ENCODE data around the gene CMIP.
"Not testable (repeated sequence)": the region's sequence is repeated elsewhere in the genome, so short reads cannot be mapped to it uniquely, and the experiment has no call there.

CMIP gene

DNA sequence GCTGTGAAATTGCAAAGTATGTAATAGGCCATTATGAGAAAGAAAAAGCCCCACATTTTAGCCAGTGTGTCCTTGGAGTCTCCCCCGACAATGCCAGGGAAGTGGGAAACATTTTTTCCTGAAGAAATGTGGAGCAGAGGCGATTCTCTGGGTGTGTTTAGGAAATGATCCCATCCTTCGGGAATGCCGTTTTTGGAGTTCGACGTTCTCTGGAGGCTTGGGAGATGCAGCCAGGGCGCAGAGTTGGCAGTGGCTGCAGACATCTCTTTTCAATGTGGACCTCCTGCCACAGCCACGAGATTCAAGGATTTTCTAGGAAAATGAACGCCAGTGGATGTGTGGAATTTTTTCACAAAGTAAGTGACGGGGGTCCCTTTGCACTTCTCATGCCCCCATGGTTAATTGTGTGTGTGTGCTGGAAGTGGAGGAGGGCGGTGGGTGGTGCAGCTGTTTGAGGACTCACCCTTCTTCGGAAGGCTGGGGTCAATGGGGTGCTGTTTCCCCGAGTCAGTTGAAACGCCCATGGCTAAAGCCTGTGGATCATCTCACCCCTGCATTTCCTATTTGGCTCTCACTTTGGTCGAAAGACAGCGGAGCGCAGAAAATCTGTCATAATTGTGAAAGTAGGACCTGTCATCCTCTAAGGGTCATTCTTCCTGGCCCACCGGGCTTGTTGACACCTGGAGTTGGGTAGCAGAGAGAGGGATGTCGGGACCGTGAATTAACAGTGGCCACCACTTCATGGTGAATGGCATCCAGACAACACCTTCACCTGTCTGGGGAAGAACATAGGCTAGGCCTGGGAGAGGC, 73.2 kb downstream of the CMIP start:
- DNase-seq (ENCODE audit: low spot score), result peak; percentile 64

DNA sequence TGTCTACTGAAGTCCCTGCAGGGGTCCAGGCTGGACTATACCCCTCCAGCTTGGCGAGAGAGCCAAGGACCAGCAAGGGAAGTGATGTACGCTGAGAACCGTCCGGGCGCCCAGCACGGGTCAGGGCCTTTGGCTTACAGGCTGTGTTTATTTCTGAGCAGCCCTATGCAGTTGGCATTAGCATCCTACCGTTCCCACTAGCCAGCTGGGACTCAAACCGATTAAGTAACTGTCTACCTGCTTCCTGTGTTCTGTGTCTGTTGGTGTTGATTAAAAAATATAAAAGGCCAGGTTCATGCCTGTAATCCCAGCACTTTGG, 73.8 kb downstream of the CMIP start:
- DNase-seq (ENCODE audit: low spot score), result no peak

DNA sequence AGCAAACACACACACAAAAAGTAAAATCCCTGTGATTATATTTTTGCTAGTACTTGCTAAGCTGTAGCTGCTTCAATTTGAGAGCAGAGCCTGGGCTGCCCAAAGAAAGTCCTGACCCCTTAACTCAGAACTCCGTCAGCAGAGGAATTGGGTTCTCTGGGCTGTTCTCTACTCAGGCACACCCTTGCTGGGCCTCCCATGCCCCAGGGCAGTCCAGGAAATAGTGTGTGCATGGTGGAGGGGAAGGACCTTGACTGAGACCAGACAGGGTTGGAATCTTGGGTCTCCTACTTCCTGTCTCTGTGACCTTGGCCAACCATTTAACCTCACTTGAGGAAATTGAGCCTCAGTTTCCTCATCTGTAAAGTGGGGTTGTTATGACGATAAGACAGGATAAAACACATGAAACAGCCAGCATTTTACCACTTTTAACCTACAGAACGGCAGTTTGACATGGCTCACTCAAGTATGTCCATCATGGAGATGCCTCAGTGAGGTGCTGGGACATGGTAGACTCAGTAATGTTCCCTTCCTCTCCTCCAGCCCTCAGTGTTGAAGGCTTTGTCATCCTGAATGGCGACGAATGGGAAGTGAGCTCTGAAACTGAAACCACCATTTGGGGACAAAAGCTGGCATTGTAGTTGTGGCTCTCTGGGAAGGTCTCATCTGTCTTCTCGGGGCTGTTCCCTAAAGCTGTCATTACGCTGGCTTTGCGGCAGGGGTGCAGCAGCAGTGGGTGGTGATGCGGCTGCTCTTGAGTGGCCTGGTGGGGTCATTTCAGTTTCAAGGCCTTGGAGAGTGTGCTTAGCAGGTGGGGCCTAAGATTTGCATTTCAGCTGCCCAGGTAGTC, 74.9 kb downstream of the CMIP start:
- DNase-seq (ENCODE audit: low spot score), result no peak

DNA sequence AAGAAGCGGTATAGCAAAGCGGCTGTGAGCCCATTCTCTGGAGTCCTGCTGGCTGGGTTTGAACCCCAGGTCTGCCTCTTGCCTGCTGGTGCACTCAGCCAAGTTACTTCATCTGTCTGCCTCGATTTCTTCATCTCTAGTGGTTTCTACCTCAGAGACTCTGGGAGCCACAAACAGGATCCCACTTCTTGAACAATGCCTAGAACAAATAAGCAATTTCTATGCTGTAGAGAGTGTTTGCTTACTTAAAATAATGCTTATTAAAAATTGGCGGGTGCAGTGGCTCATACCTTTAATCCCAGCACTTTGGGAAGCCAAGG, 75.5 kb downstream of the CMIP start:
- DNase-seq (ENCODE audit: low spot score), result no peak

DNA sequence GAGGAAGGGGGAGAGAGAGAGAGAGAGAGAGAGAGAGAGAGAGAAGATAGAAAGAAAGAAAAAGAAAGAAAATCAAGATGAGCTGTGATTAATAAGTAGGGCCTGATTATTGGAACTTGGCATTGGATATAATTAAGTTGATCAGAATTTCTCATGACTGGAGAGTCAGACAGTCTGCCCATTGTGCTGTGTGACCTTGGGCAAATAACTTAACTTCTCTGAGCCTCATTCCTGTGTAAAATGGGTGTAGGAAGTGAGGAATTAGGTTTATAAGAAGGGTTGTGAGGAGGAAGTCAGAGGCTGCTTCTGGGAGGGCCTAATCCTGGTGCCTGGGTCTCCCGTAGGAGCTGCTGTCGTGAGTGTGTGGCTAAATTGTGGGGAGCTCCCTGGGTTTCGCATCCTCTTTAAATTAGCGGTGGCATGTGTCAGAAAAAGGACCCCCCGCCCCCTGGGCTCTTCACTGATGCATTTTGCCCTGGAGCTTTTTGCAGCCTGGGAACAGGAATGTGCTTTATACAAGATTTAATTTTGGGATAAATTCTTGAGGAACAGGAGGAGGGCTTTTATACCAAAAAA, 76.0 kb downstream of the CMIP start:
- no peak for DNase-seq (ENCODE audit: low spot score)

DNA sequence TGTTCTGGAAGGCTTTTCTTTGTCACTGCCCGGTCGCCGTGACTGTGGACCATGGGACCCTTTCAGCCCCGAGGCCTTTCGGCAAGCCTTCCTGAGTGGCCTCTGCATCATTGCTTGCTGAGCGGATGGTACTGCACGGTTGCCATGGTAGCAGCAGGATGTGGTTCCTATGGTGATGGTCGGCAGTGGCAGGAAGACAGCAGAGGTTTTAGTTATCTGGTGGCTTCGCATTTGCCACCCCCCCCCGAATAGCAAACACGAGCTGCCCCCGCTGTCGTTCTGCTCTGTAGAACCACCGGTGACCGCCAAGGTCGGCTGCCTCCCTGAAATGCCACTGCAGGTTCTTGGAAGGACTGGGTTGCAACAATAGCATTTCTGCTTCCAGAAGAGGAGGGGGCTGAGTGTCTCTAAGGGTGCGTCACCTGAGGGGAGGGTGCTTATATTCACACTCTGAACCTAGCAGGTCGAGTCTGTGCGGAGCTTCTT, 76.6 kb downstream of the CMIP start:
- DNase-seq (ENCODE audit: low spot score), result no peak

DNA sequence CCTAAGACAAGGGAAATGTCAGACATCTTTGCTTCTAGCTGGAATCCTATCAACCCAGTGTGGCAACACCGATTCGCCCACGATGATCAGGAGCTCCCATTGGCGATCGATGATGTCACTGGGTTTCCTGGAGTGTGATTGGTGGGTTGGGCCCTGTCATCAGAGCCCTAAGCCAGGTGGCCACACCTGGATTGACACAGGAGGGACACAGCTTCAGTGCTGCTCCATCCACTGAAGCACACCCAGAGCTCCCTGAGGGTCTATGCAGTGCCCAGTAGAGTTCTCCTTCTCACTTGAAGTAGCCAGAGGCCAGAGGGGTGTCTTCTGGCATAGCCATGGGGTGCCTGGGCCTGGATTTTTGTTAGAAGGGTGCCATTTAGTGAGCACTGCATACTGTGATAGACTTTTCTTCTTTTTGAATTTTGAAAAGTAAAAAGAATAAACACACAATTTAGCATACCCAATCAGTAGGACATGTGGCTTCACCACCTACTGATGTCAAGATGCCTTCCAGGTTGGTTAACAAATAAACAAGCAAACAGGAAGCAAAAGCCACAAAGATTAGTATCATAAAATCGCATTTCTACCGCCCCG, 77.6 kb downstream of the CMIP start:
- no peak for DNase-seq (ENCODE audit: low spot score)

DNA sequence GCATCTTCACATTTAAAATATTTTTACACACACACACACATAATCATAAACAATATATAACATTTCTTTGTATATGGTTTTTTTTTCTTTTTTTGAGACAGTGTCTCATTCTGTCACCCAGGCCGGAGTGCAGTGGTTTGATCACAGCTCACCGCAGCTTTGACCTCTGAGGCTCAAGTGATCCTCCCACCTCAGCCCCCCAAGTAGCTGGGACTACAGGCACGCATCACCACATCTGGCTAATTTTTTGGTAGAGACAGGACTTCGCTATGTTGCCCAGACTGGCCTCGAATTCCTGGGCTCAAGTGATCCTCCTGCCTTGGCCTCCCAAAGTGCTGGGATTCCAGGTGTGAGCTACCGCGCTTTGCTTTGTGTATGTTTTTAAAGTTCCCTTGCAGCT, 78.2 kb downstream of the CMIP start:
- DNase-seq (ENCODE audit: low spot score), result not testable (repeated sequence)

DNA sequence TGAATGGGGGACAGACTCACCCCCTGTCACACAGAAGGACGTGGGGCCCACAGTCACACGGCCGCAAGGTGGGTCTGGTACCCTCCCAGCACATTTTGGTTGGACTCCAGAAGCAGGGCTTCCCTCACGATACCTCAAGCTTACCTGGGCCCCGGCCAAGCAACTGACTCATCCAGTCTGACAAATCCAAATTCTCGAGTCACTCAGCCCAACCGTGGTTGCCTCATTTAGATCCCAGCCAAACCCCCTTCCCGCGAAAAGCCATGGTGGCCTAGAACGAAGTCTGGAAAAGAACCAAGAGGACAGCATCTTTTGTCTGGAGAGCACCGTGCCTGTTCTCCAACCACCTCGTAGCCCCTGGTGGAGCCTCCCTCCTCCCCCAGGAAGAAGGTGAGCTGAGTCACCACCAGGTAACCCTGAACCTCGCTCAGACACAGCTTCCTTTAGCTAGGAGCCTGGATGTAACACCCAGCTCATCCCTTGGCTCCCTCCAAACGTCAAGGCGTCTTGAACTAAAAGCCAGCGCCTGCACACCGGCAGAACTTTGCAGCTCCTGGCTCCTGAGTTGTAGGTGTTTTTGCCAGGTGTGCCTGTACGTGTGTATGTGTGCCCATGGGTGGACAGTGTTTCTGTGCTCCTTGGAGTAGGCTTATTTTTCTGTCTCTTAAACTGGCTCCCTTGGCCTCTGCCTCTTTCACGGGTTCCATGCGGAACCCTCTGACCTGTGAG, 78.9 kb downstream of the CMIP start:
- DNase-seq (ENCODE audit: low spot score), result no peak

DNA sequence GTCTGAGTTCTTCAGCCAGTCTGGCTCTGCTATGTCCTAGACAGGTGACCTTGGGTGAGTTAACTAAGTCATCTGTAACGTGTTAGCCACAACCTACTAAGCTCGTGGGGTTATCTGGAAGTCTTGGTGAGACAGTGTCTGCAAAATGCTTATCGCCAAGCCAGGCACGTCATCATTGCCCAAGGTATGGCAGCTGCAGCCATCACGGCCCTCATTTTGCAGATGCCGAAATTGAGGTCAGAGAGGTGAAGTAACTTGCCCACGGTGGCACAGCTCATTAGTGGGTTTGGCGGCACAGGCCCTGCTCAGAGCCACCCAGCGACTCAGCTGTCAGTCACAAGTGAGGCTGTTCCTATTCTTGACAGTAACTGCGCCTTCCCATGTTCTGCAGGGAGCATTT, 79.8 kb downstream of the CMIP start:
- no peak for DNase-seq (ENCODE audit: low spot score)

DNA sequence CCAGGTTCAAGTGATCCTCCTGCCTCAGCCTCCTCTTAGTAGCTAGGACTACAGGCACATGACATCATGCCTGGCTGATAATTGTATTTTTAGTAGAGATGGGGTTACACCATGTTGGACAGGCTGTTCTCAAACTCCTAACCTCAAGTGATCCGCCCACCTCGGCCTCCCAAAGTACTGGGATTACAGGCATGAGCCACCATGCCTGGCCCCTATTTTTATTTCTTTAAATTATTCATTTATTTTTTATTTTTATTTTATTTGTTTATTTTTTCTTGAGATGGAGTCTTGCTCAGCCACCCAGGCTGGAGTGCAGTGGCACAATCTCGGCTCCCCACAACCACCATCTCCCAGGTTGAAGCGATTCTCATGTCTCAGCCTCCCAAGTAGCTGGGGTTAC, 80.3 kb downstream of the CMIP start:
- not testable (repeated sequence) for DNase-seq (ENCODE audit: low spot score)

DNA sequence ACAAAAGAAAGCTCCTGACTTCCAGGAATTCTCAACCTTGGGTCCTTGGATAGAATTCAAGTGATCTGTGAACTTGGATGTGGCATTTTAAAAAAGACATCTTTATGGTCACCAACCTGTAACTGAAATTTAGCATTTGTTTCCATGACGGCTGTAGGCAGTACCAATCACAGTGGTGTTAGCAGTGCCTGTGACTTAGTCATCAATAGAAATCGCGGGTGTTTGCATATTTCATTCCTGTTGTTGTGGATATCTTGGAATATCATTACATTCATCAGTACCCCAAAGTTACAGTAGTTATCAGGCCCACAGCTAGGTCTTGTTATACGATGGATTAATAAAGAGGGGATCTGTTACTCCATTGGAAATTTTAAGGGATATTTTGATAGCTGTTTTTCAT, 81.6 kb downstream of the CMIP start:
- DNase-seq (ENCODE audit: low spot score), result no peak

DNA sequence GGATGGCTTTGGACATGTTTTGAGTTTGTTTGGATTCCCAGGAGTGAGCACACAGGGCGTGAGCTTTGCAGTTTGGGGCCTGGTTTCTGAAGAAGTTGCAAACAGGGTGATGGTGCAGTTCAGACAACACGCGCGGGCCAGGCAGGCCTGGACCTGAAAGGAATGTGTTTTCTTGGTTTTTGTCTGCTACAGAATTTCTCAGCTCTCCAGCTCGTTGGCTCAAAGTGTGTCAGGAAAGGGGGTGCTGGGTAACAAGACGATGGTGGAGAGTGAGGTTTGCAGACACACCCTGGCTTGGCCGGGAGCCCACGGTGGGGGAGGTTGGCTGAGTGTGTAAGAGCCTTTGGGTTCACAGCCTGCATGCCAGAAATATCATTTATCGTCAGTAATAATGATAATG, 82.3 kb downstream of the CMIP start:
- DNase-seq (ENCODE audit: low spot score), result no peak

DNA sequence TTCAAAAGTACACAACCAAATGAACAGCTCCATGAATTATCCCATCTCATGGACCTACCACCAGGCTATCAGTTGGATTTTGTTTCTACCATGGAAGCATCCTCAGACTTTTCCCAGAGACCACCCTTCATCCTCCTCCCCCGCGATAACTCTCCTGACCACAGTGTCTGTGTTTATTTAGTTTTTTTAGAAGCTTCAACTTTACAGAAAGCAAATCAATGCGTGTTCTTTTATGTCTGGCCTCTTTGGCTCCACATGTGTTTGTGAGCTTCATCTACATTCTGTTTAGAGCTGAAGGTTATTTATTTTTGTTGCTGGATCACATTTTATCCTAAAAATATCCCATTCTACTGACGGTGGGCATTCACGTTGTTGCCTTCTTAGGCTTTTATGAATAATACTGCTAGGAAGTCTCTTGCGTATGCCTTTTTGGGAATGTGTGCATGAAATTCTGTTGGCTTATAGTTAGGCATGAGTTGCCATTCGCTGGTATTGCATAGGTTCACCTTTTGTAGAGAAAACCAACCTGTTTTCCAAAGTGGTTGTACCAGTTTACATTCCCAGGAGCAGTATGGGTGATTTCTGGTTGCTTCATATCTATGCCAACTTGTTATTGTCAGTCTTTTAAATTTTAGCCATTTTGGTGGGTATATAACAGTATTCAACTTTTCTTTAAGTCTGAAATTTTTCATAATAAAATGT, 83.0 kb downstream of the CMIP start:
- DNase-seq (ENCODE audit: low spot score), result no peak

DNA sequence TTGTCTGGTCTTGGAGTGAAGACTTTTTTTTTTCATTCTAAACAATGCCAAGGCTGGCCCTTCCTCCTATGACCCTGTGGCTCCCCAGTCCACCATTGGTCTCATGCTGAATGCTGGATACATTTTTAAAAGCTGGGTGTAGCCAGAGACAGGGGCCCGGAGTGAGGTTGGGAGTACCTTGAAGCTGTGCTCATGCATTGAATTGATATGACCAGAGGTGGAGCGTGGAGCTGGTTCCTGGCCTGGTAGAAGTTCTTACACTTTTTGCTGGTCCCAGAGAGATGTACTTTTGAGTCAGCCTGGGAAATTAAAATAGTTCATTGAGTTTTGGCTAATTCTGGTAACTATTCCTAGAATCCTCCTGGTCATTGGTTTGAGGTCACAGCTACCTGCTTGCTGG, 83.6 kb downstream of the CMIP start:
- DNase-seq (ENCODE audit: low spot score), result no peak

DNA sequence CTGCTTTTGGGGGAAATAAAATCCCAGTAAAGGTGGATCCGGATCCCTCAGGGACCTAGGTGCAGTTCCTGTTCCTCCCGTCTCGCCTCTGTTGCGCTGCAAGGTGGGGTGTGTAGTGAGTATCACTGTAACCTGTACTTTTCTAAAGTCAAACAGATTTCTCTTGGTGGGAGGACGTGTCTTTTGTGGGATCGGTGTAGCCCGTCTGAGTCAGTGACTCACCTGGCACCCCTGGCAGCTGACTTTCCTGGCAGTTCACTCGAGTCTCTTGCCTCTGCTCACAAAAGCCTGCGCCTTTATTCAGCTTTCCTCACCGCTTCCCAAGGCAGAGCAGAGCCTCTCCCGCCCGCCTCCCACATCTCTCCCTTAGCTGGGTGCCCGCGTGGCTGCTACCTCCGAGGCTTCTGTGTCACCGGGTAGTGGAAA, 85.7 kb downstream of the CMIP start:
- DNase-seq (ENCODE audit: low spot score), result no peak

DNA sequence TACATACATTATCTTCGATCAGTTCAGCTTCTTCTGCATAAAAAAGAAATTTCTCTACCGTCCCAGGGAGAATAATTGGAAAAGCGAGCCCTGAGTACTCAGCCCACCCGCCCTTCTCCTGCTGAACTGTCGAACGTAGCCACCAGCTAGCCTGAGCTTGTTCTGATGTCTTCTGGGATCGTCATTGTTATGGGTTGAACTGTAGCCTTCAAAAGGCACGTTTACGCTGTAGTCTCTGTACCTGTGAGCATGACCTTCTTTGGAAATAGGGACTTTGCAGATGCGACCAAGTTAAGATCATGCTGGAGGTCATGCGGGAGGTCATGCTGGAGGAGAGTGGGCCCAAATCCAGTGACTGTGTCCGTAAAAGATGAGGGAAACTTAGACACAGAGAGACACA, 86.2 kb downstream of the CMIP start:
- DNase-seq (ENCODE audit: low spot score), result no peak

DNA sequence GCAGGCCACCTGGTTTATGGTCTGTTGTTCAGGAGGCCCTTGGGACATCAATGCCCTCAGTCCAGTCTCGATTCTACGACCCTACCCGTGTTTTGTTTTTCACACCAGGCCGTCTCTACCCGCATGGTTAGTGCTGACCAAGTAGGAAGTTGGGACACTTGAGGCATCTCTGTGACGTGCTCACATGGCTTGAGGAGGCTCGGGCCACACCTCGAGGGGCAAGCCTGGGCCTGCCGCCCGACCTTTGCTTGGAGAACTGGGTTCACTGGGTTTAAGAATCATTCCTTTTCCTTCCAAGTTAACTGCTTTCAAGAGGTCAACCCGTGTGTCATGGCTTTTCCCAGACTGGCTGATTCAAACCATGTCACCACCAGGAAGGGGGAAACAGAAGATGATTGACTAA, 86.8 kb downstream of the CMIP start:
- no peak for DNase-seq (ENCODE audit: low spot score)

DNA sequence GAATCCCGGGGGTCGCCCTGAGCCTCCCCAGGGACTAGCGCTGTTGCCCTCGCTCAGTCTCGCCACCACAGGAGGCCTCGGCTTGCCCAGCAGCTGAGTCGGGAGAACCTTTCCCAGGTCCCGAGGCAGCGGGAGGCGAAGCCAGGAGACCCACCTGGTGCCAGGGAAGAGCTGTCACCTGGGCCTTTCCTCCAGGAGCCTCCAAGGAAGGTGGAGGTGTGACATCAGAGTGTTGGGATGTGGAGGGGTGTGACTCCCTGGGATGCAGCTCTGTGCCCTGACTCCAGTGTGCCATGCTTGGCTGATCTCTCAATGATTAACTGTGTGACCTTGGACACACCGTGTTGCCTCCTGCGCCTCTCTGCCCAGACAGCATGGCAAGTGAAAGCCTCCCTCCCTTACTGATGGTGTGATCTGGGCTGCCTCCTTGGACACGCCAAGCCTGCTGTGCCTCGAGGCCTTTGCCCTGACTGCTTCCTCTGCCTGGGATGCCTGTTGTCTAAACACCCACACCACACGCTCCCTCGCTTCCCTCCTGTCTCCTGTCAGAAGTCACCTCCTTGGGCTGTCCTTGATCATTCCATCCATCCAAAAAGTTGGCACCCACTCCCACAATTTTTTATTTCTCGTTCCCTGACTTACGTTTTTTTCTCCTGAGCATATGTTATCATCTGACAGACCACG, 88.0 kb downstream of the CMIP start:
- DNase-seq (ENCODE audit: low spot score), result no peak

DNA sequence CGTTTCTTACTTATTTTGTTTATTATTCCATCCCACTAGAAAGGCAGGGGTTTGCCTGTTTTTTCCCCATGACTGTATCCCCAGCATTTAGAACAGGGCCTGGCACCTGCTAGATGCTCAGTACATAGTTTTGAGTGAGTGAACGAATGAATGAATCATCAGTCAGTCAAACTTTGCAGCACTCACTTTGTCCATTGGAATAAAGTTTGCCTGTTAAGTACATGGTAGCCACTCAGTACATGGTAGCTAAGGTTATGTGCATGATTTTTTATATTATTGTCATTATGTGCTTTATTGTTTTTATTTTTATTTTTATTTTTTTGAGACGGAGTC, 88.5 kb downstream of the CMIP start:
- DNase-seq (ENCODE audit: low spot score), result no peak

Data from kidney capillary endothelial cell (primary cell).